ENCODE results near the gene CERS6.

Gene CERS6

GRCh38 chr2:168566974-168567665, 111.0 kb downstream of the CERS6 start:
- Histone ChIP-seq H3K27ac (replicated peaks; ENCODE audit: low read length) (no peak overlapping the region), H2BK15ac (ENCODE audit: low read length) (no peak overlapping the region), H3K36me3 (replicated peaks in 1 of 2; ENCODE audit: control insufficient read depth in 2 of 2, insufficient read depth in 2 of 2, low read length in 2 of 2) (peaks cover 2 to 4% of the 10 kb centered on the region in 2 donors), H3K4me1 (ENCODE audit: control insufficient read depth in 2 of 2, insufficient read depth in 1 of 2, low read depth in 1 of 2, low read length in 2 of 2) (peaks cover 0 to 3% of the 10 kb centered on the region in 2 donors), H2AFZ (ENCODE audit: low read length) (no peak overlapping the region), H3K4me2 (ENCODE audit: insufficient read depth, low read length, poor library complexity, severe bottlenecking) (no peak overlapping the region), H3K4ac (ENCODE audit: low read length) (no peak overlapping the region), H3K27me3 (ENCODE audit: control insufficient read depth in 3 of 3, insufficient read depth in 3 of 3, low read depth in 1 of 3, low read length in 3 of 3) (no peaks in the 10 kb centered on the region), H3K18ac (ENCODE audit: low read length) (no peak overlapping the region), H4K91ac (ENCODE audit: low read depth, low read length, poor library complexity) (no peak overlapping the region), H3K9me3 (replicated peaks in 1 of 2; ENCODE audit: control insufficient read depth in 2 of 2, insufficient read depth in 1 of 2, low read depth in 1 of 2, low read length in 2 of 2) (no peaks in the 10 kb centered on the region), H2BK12ac (ENCODE audit: low read length) (no peak overlapping the region), H2AK5ac (ENCODE audit: low read depth, low read length) (no peak overlapping the region), H3K9ac (ENCODE audit: low read depth, low read length, poor library complexity) (no peak overlapping the region), H2BK120ac (ENCODE audit: low read depth, low read length) (no peak overlapping the region), H2BK5ac (ENCODE audit: low read length) (no peak overlapping the region), H3K79me1 (ENCODE audit: low read depth, low read length) (no peaks in the 10 kb centered on the region), H3K4me3 (ENCODE audit: low read length in 2 of 2) (no peak overlapping the region), H3K14ac (ENCODE audit: low read length) (no peak overlapping the region), H4K8ac (ENCODE audit: low read depth, low read length) (no peak overlapping the region), H3K23ac (ENCODE audit: low read depth, low read length, poor library complexity) (no peak overlapping the region)
- DNase-seq (ENCODE audit: low spot score): no peak

- no CpG with 5 or more reads among the region's 4 CpGs for WGBS, 2 donors (ENCODE audit: extremely low coverage in 2 of 2, insufficient read length in 2 of 2, insufficient replicate concordance in 1 of 2)
- no peak overlapping the region for H3K27ac ChIP-seq (replicated peaks; ENCODE audit: low read length)
- no peak overlapping the region for H3K23ac ChIP-seq (ENCODE audit: low read depth, low read length, poor library complexity)
- no peaks in the 10 kb centered on the region for H3K79me1 ChIP-seq (ENCODE audit: low read depth, low read length)
- peaks cover 2% of the 10 kb centered on the region in 2 donors for H3K36me3 ChIP-seq (replicated peaks in 1 of 2; ENCODE audit: control insufficient read depth in 2 of 2, insufficient read depth in 2 of 2, low read length in 2 of 2)
- H3K9ac ChIP-seq (ENCODE audit: low read depth, low read length, poor library complexity): no peak overlapping the region
- no peak for DNase-seq (ENCODE audit: low spot score)
- H2AFZ ChIP-seq (ENCODE audit: low read length): no peak overlapping the region
- no peak overlapping the region for H4K91ac ChIP-seq (ENCODE audit: low read depth, low read length, poor library complexity)
- H3K18ac ChIP-seq (ENCODE audit: low read length): no peak overlapping the region
- no peak overlapping the region for H2BK5ac ChIP-seq (ENCODE audit: low read length)
- no peak overlapping the region for H2BK12ac ChIP-seq (ENCODE audit: low read length)
- H4K8ac ChIP-seq (ENCODE audit: low read depth, low read length): no peak overlapping the region
- H3K14ac ChIP-seq (ENCODE audit: low read length): no peak overlapping the region
- peaks cover 2 to 3% of the 10 kb centered on the region in 2 donors for H3K4me1 ChIP-seq (ENCODE audit: control insufficient read depth in 2 of 2, insufficient read depth in 1 of 2, low read depth in 1 of 2, low read length in 2 of 2)
- H3K4me2 ChIP-seq (ENCODE audit: insufficient read depth, low read length, poor library complexity, severe bottlenecking): no peak overlapping the region
- H3K4me3 ChIP-seq (ENCODE audit: low read length in 2 of 2): no peak overlapping the region
- no peak overlapping the region for H2BK120ac ChIP-seq (ENCODE audit: low read depth, low read length)
- no peak overlapping the region for H2AK5ac ChIP-seq (ENCODE audit: low read depth, low read length)
- H3K4ac ChIP-seq (ENCODE audit: low read length): no peak overlapping the region
- no peaks in the 10 kb centered on the region for H3K9me3 ChIP-seq (replicated peaks in 1 of 2; ENCODE audit: control insufficient read depth in 2 of 2, insufficient read depth in 1 of 2, low read depth in 1 of 2, low read length in 2 of 2)
- no peak overlapping the region for H2BK15ac ChIP-seq (ENCODE audit: low read length)
- no peaks in the 10 kb centered on the region for H3K27me3 ChIP-seq (ENCODE audit: control insufficient read depth in 3 of 3, insufficient read depth in 3 of 3, low read depth in 1 of 3, low read length in 3 of 3)
Measured at GRCh38 chr2:168567836-168568235, 111.8 kb downstream of the CERS6 start.

GRCh38 chr2:168568476-168569267, 112.6 kb downstream of the CERS6 start:
- Histone ChIP-seq H4K8ac (ENCODE audit: low read depth, low read length) (no peak overlapping the region), H2BK120ac (ENCODE audit: low read depth, low read length) (no peak overlapping the region), H3K23ac (ENCODE audit: low read depth, low read length, poor library complexity) (no peak overlapping the region), H3K79me1 (ENCODE audit: low read depth, low read length) (no peaks in the 10 kb centered on the region), H3K4me1 (ENCODE audit: control insufficient read depth in 2 of 2, insufficient read depth in 1 of 2, low read depth in 1 of 2, low read length in 2 of 2) (peaks cover 2 to 3% of the 10 kb centered on the region in 2 donors), H2AFZ (ENCODE audit: low read length) (no peak overlapping the region), H3K4me2 (ENCODE audit: insufficient read depth, low read length, poor library complexity, severe bottlenecking) (no peak overlapping the region), H4K91ac (ENCODE audit: low read depth, low read length, poor library complexity) (no peak overlapping the region), H2AK5ac (ENCODE audit: low read depth, low read length) (no peak overlapping the region), H3K27ac (replicated peaks; ENCODE audit: low read length) (no peak overlapping the region), H3K4ac (ENCODE audit: low read length) (no peak overlapping the region), H2BK15ac (ENCODE audit: low read length) (no peak overlapping the region), H3K27me3 (ENCODE audit: control insufficient read depth in 3 of 3, insufficient read depth in 3 of 3, low read depth in 1 of 3, low read length in 3 of 3) (no peaks in the 10 kb centered on the region), H3K18ac (ENCODE audit: low read length) (no peak overlapping the region), H3K9ac (ENCODE audit: low read depth, low read length, poor library complexity) (no peak overlapping the region), H2BK12ac (ENCODE audit: low read length) (no peak overlapping the region), H3K36me3 (replicated peaks in 1 of 2; ENCODE audit: control insufficient read depth in 2 of 2, insufficient read depth in 2 of 2, low read length in 2 of 2) (peaks cover 0 to 2% of the 10 kb centered on the region in 2 donors), H3K4me3 (ENCODE audit: low read length in 2 of 2) (no peak overlapping the region), H2BK5ac (ENCODE audit: low read length) (no peak overlapping the region), H3K14ac (ENCODE audit: low read length) (no peak overlapping the region), H3K9me3 (replicated peaks in 1 of 2; ENCODE audit: control insufficient read depth in 2 of 2, insufficient read depth in 1 of 2, low read depth in 1 of 2, low read length in 2 of 2) (no peaks in the 10 kb centered on the region)
- WGBS, 2 donors (ENCODE audit: extremely low coverage in 2 of 2, insufficient read length in 2 of 2, insufficient replicate concordance in 1 of 2): no CpG with 5 or more reads among the region's 6 CpGs
- no peak for DNase-seq (ENCODE audit: low spot score)

GRCh38 chr2:168571061-168571460, 115.0 kb downstream of the CERS6 start:
- no peak overlapping the region for H3K14ac ChIP-seq (ENCODE audit: low read length)
- no peak overlapping the region for H4K91ac ChIP-seq (ENCODE audit: low read depth, low read length, poor library complexity)
- no peak overlapping the region for H2BK120ac ChIP-seq (ENCODE audit: low read depth, low read length)
- no peak overlapping the region for H2AK5ac ChIP-seq (ENCODE audit: low read depth, low read length)
- H2BK15ac ChIP-seq (ENCODE audit: low read length): no peak overlapping the region
- H3K27me3 ChIP-seq (ENCODE audit: control insufficient read depth in 3 of 3, insufficient read depth in 3 of 3, low read depth in 1 of 3, low read length in 3 of 3): no peaks in the 10 kb centered on the region
- H3K4me2 ChIP-seq (ENCODE audit: insufficient read depth, low read length, poor library complexity, severe bottlenecking): no peak overlapping the region
- H3K27ac ChIP-seq (replicated peaks; ENCODE audit: low read length): no peak overlapping the region
- H2BK5ac ChIP-seq (ENCODE audit: low read length): no peak overlapping the region
- H3K23ac ChIP-seq (ENCODE audit: low read depth, low read length, poor library complexity): no peak overlapping the region
- WGBS, 2 donors (ENCODE audit: extremely low coverage in 2 of 2, insufficient read length in 2 of 2, insufficient replicate concordance in 1 of 2): no CpG with 5 or more reads among the region's 5 CpGs
- no peak overlapping the region for H2AFZ ChIP-seq (ENCODE audit: low read length)
- H3K79me1 ChIP-seq (ENCODE audit: low read depth, low read length): no peaks in the 10 kb centered on the region
- no peak for DNase-seq (ENCODE audit: low spot score)
- no peak overlapping the region for H2BK12ac ChIP-seq (ENCODE audit: low read length)
- no peak overlapping the region for H3K9ac ChIP-seq (ENCODE audit: low read depth, low read length, poor library complexity)
- no peak overlapping the region for H3K4me3 ChIP-seq (ENCODE audit: low read length in 2 of 2)
- no peak overlapping the region for H3K4ac ChIP-seq (ENCODE audit: low read length)
- peaks cover 0 to 2% of the 10 kb centered on the region in 2 donors for H3K36me3 ChIP-seq (replicated peaks in 1 of 2; ENCODE audit: control insufficient read depth in 2 of 2, insufficient read depth in 2 of 2, low read length in 2 of 2)
- no peaks in the 10 kb centered on the region for H3K9me3 ChIP-seq (replicated peaks in 1 of 2; ENCODE audit: control insufficient read depth in 2 of 2, insufficient read depth in 1 of 2, low read depth in 1 of 2, low read length in 2 of 2)
- H3K4me1 ChIP-seq (ENCODE audit: control insufficient read depth in 2 of 2, insufficient read depth in 1 of 2, low read depth in 1 of 2, low read length in 2 of 2): peaks cover 2 to 3% of the 10 kb centered on the region in 2 donors
- no peak overlapping the region for H4K8ac ChIP-seq (ENCODE audit: low read depth, low read length)
- no peak overlapping the region for H3K18ac ChIP-seq (ENCODE audit: low read length)

Measured in neuronal stem cell (in vitro differentiated cells).